MM.1S (cell line): Measurements from ENCODE around the gene PCDHGA7.
"Not testable (repeated sequence)": the region's sequence is repeated elsewhere in the genome, so short reads cannot be mapped to it uniquely, and the experiment has no call there.

Source experiments
- DNase-seq: peaks from one replicate; pipeline ENCODE4 v3.0.0-alpha.2; 2015
- H2AFZ ChIP-seq: fragments of 300-600 bp; sonication (generic); 2 replicates; pipeline ENCODE4 v1.6.0; 2016; ENCODE audit warnings: antibody characterized with exemption, low read length
- H3F3A ChIP-seq: fragments of 300-600 bp; sonication (generic); 2 replicates; pipeline ENCODE4 v1.6.1; 2016; ENCODE audit warnings: mild to moderate bottlenecking, antibody characterized with exemption, low read length, moderate library complexity, mixed read lengths; ENCODE audit not compliant: insufficient read depth
- H3K27ac ChIP-seq: fragments of 300-600 bp; sonication (generic); 2 replicates; pipeline ENCODE4 v1.5.1; 2016; ENCODE audit warnings: mild to moderate bottlenecking, low read length
- H3K27me3 ChIP-seq: fragments of 300-600 bp; sonication (generic); replicated peaks from 2 replicates; pipeline ENCODE4 v1.6.0; 2016; ENCODE audit warnings: low read length; ENCODE audit not compliant: insufficient read depth
- H3K36me3 ChIP-seq: fragments of 300-600 bp; sonication (generic); replicated peaks from 2 replicates; pipeline ENCODE4 v1.6.1; 2016; ENCODE audit warnings: mild to moderate bottlenecking, low read length, mixed read lengths; ENCODE audit not compliant: insufficient read depth
- H3K4me1 ChIP-seq: fragments of 300-600 bp; sonication (generic); 2 replicates; pipeline ENCODE4 v1.6.1; 2016; ENCODE audit warnings: low read length, mixed read lengths
- H3K4me2 ChIP-seq: fragments of 300-600 bp; sonication (generic); 2 replicates; pipeline ENCODE4 v1.6.0; 2016; ENCODE audit warnings: low read depth, low read length
- H3K4me3 ChIP-seq: fragments of 300-600 bp; sonication (generic); 2 replicates; pipeline ENCODE4 v1.5.1; 2016; ENCODE audit warnings: low read length, mixed read lengths
- H3K79me2 ChIP-seq: fragments of 300-600 bp; sonication (generic); 2 replicates; pipeline ENCODE4 v1.6.1; 2016; ENCODE audit warnings: mixed run types, low read length, mixed read lengths
- H3K9ac ChIP-seq: fragments of 300-600 bp; sonication (generic); 2 replicates; pipeline ENCODE4 v1.6.1; 2016; ENCODE audit warnings: low read length, mixed read lengths
- H3K9me2 ChIP-seq: fragments of 300-600 bp; sonication (generic); replicated peaks from 2 replicates; pipeline ENCODE4 v1.6.1; 2016; ENCODE audit warnings: mild to moderate bottlenecking, low read length, mixed read lengths; ENCODE audit not compliant: insufficient read depth
- H3K9me3 ChIP-seq: fragments of 300-600 bp; sonication (generic); replicated peaks from 2 replicates; pipeline ENCODE4 v1.6.1; 2016; ENCODE audit warnings: mild to moderate bottlenecking, low read length, mixed read lengths; ENCODE audit not compliant: insufficient read depth
- H4K20me1 ChIP-seq: fragments of 300-600 bp; sonication (generic); 2 replicates; pipeline ENCODE4 v1.6.1; 2016; ENCODE audit warnings: mild to moderate bottlenecking, low read length, moderate library complexity, mixed read lengths; ENCODE audit not compliant: insufficient read depth
- CTCF ChIP-seq: fragments of 300-600 bp; sonication (generic); IDR thresholded peaks from 2 replicates; pipeline ENCODE4 v1.5.1; 2016; ENCODE audit warnings: antibody characterized with exemption, low read length, mixed read lengths
- EZH2 ChIP-seq: fragments of 300-600 bp; sonication (generic); optimal IDR thresholded peaks from 2 replicates; pipeline ENCODE3; 2017; ENCODE audit warnings: low read depth, mild to moderate bottlenecking, antibody characterized with exemption, low read length, mixed read lengths
- EZH2phosphoT487 ChIP-seq: fragments of 300-600 bp; sonication (generic); IDR thresholded peaks from 2 replicates; pipeline ENCODE4 v1.6.1; 2018; ENCODE audit warnings: antibody characterized with exemption, low read length

The PCDHGA7 gene

GRCh38 chr5:141382469-141383294 lies at the start of gene PCDHGA7:
Gene PCDHGA7 (plus strand): TSS chr5:141382742. CDS start chr5:141382900, 158 bp downstream.
- DNase-seq, result peak; percentile 60
- H3K9me3 ChIP-seq, result no peaks in the 10 kb centered on the region
- H3K4me2 ChIP-seq, result peak within 1 kb of the TSS; percentile 66
- H3K27ac ChIP-seq, result no peak within 1 kb of the TSS
- peak within 1 kb of the TSS; percentile 85 for H2AFZ ChIP-seq
- no peaks in the 10 kb centered on the region for H3F3A ChIP-seq
- no peaks in the 10 kb centered on the region for H3K9me2 ChIP-seq
- H4K20me1 ChIP-seq, result no peaks in the 10 kb centered on the region
- H3K27me3 ChIP-seq, result peaks cover 8% of the 10 kb centered on the region; the same call in 1 of the 2 replicates
- H3K4me1 ChIP-seq, result no peaks in the 10 kb centered on the region
- H3K9ac ChIP-seq, result peak within 1 kb of the TSS; percentile 23; the same call in 1 of the 2 replicates
- no peaks in the 10 kb centered on the region for H3K79me2 ChIP-seq
- peak within 1 kb of the TSS; percentile 80 for H3K4me3 ChIP-seq
- no peaks in the 10 kb centered on the region for H3K36me3 ChIP-seq
- no peak for TF ChIP-seq EZH2
- peak; percentile 76 for TF ChIP-seq CTCF

GRCh38 chr5:141338538-141339306 lies 43.8 kb upstream of the PCDHGA7 start, which contains the start of gene PCDHGA2:
Gene PCDHGA2 (plus strand): TSS chr5:141338760.
- TF ChIP-seq EZH2, result no peak
- peak; percentile 49 for TF ChIP-seq CTCF
- TF ChIP-seq EZH2phosphoT487, result no peak
- Histone ChIP-seq H3K27me3 (0 out of 2 replicates have a peak, but pooled peaks cover 7% of the 10 kb centered on the region), H3K36me3 (no peaks in the 10 kb centered on the region), H3K79me2 (no peaks in the 10 kb centered on the region), H3K4me3 (peak within 1 kb of the TSS; percentile 7; the same call in 1 of the 2 replicates), H3K4me1 (no peaks in the 10 kb centered on the region), H3F3A (no peaks in the 10 kb centered on the region), H3K4me2 (no peak within 1 kb of the TSS), H3K9me3 (no peaks in the 10 kb centered on the region), H4K20me1 (no peaks in the 10 kb centered on the region), H3K27ac (no peak within 1 kb of the TSS), H3K9me2 (no peaks in the 10 kb centered on the region), H3K9ac (no peak within 1 kb of the TSS), H2AFZ (no peak within 1 kb of the TSS; the same call in 1 of the 2 replicates)
- DNase-seq, result peak; percentile 37

- not testable (repeated sequence) for H3K9me3 ChIP-seq, H3K4me2 ChIP-seq, H2AFZ ChIP-seq, H3K9ac ChIP-seq, H3K9me2 ChIP-seq, H3K4me1 ChIP-seq, H3F3A ChIP-seq, H3K27me3 ChIP-seq, DNase-seq, H3K36me3 ChIP-seq, H3K79me2 ChIP-seq, H3K27ac ChIP-seq, H3K4me3 ChIP-seq, H4K20me1 ChIP-seq
These were observed 41.7 kb upstream of the PCDHGA7 start for GRCh38 chr5:141340781-141341354.
